Glomerular visceral epithelial cell (primary cell): ENCODE data around the gene DEXI.

Source experiments
- DNase-seq: peaks from one replicate; pipeline ENCODE4 v3.0.0-alpha.2; 2016; ENCODE audit errors: extremely low spot score

The DEXI gene

GRCh38 chr16:10895053-10895946 is 47.0 kb downstream of the DEXI start:
- peak; percentile 27 for DNase-seq

DNA sequence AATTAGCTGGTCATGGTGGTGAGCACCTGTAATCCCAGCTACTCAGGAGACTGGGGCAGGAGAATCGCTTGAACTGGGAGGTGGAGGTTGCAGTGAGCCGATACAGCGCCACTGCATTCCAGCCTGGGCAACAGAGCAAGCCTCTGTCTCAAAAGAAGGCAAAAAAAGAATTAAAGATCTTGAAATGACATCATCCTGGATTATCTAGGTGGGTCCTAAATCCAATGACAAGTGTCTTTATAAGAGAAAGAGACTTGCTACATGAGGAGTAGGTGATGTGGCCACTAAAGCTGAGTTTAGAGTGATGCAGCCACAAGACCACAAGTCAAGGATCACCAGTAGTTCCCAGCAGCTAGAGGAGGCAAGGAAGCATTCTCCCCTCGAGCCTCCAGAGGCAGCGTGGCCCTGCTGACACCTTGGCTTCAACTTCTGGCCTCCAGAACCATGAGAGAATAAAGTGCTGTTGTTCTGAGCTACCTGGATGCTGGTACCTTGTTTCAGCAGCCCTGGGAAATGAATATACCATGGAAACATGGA is 49.4 kb downstream of the DEXI start:
- no peak for DNase-seq

- no peak for DNase-seq
Measured at GRCh38 chr16:10889855-10890254, 52.4 kb downstream of the DEXI start.

DNA sequence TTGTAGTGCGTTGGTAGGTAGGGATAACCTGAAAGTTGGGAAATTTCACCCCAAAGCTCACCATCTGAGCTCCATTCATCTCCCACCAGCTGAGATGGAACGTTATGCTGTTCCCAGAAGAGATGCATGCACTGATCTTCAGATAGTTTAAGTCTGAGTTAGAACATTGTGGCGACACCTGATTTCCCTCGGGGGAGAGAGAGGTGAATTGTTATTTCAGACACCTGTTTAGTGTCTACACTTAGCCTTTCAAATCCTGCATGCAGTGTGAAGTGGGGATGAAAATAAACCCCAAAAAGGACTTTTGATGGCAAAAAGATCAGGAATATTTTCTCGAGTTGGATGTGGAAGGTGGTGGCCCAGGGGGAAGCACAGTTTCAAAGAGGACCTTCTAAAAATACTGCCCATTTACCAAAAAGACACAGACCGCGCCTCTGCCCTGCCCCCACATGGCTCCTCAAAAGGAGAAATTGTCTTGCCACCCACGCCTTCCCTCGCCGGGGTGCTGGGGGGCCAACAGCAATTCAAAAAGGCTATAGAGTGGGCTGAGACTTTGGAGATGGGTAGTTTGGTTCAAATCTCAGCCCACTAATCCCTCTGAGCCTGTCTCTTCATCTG is 53.8 kb downstream of the DEXI start:
- no peak for DNase-seq

- DNase-seq = no peak
Measured at GRCh38 chr16:10885246-10885645, 57.0 kb downstream of the DEXI start.

GRCh38 chr16:10883004-10883403 is 59.3 kb downstream of the DEXI start:
- DNase-seq = no peak

GRCh38 chr16:10881479-10882030 is 60.7 kb downstream of the DEXI start:
- DNase-seq = no peak

- no peak for DNase-seq
Measured at GRCh38 chr16:10880594-10881452, 61.4 kb downstream of the DEXI start.

DNA sequence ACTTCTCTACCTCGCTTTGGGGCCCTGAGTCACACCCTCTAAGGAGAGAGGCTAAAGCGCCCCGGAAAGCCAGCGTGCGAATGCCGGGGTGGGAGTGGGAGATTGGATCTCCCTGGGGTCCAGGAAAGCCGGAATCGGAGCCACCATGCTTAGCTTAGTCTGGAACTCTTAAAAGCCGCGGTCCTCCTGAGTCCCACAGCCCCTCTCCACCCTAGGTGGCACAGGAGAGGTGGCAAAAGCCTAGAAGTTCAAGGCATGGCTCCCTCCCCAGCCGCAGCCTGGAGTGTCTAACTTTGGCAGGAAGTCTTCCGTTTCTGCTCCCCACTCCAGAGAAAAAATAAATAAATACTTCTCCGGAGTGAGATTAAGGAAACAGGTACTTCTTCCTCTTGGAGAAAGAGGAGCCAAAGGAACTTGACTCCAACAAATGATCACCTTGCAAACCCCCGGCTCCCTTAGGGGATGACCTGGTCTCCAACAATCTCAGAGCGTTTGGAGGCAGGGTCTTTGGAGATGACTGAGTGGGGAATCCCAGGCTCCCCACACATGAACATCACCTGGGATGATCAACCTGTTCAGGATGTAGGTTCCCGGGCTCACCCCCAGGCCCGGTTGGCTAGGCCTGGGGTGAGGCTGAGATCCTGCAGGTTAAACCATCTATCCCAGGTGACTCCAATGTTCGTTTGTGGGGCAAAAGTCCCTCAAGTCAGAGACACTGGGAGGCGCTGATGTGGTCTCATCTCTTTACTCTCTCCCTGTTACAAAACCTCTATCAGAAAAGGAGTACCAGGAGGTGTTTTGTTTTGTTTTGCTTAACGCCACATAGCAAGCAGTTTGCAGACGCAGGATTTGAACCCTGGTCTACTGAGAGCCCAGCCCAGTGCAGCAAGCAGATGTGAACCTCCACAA is 62.3 kb downstream of the DEXI start:
- DNase-seq = no peak
